Measurements from ENCODE around the gene SASH1.
"Not testable (repeated sequence)": the region's sequence is repeated elsewhere in the genome, so short reads cannot be mapped to it uniquely, and the experiment has no call there.

SASH1 gene

GRCh38 chr6:148329596-148330381, 12.8 kb upstream of the SASH1 start:
- DNase-seq = no peak

- no peak for DNase-seq
Measured at GRCh38 chr6:148332088-148332487, 10.6 kb upstream of the SASH1 start.

GRCh38 chr6:148336901-148337300, 5.7 kb upstream of the SASH1 start:
- DNase-seq = no peak

- no peak for DNase-seq
Measured at GRCh38 chr6:148339766-148340165, 2.9 kb upstream of the SASH1 start.

- DNase-seq = no peak
Measured at GRCh38 chr6:148340586-148341297, 1.9 kb upstream of the SASH1 start.

GRCh38 chr6:148342100-148342349, 613 bp upstream of the SASH1 start:
- DNase-seq = no peak

GRCh38 chr6:148343047-148343782, 577 bp downstream of the SASH1 start:
- no peak for DNase-seq

- DNase-seq = no peak
Measured at GRCh38 chr6:148345176-148345575, 2.5 kb downstream of the SASH1 start.

GRCh38 chr6:148345578-148345977, 2.9 kb downstream of the SASH1 start:
- DNase-seq = no peak

- no peak for DNase-seq
Measured at GRCh38 chr6:148346681-148347440, 4.2 kb downstream of the SASH1 start.

GRCh38 chr6:148347441-148348054, 4.9 kb downstream of the SASH1 start:
- DNase-seq = no peak

- DNase-seq = no peak
Measured at GRCh38 chr6:148348335-148348734, 5.7 kb downstream of the SASH1 start.

GRCh38 chr6:148348778-148349177, 6.1 kb downstream of the SASH1 start:
- no peak for DNase-seq

- DNase-seq = no peak
Measured at GRCh38 chr6:148349466-148349865, 6.8 kb downstream of the SASH1 start.

GRCh38 chr6:148351309-148351708, 8.7 kb downstream of the SASH1 start:
- no peak for DNase-seq

GRCh38 chr6:148352421-148352820, 9.8 kb downstream of the SASH1 start:
- DNase-seq = not testable (repeated sequence)

GRCh38 chr6:148358196-148358785, 15.7 kb downstream of the SASH1 start:
- DNase-seq = no peak

- no peak for DNase-seq
Measured at GRCh38 chr6:148359228-148359627, 16.6 kb downstream of the SASH1 start.

- no peak for DNase-seq
Measured at GRCh38 chr6:148364056-148364824, 21.6 kb downstream of the SASH1 start.

- DNase-seq = no peak
Measured at GRCh38 chr6:148365041-148365440, 22.4 kb downstream of the SASH1 start.

- DNase-seq = no peak
Measured at GRCh38 chr6:148367411-148368024, 24.9 kb downstream of the SASH1 start.

Data from activated naive CD4-positive, alpha-beta T cell (primary cell).